CD14-positive monocyte (primary cell): ENCODE data around the gene ZFPM1. TPM values are rescaled to one million over a fixed set of nuclear protein-coding genes. Genes with fewer than 3 reads are reported as not detected.
A peak's percentile ranks its signal among the peaks of the same experiment; 100 is the strongest.

Experiments
- DNase-seq, 3 donors: peaks; one replicate each; pipeline ENCODE4 v3.0.0-alpha.2; 2011 to 2022
- H2AFZ ChIP-seq: 2 replicates; pipeline ENCODE4 v1.6.0; 2012; ENCODE audit warnings: mild to moderate bottlenecking, low read depth, low read length, inconsistent platforms; ENCODE audit not compliant: insufficient read depth, poor library complexity, severe bottlenecking
- H3K27ac ChIP-seq, 2 donors: 1 replicate in 1 of 2; 2 replicates in 1 of 2; pipeline ENCODE4 v1.5.1; 2012 to 2013; ENCODE audit warnings: low read length in 2 of 2, control low read depth in 1 of 2, inconsistent platforms in 1 of 2, low read depth in 1 of 2, mild to moderate bottlenecking in 1 of 2
- H3K27me3 ChIP-seq, 2 donors: one replicate each; pipeline versions ENCODE4 v1.6.0 to v1.6.1; 2011 to 2013; ENCODE audit warnings: low read length in 2 of 2; ENCODE audit not compliant: control insufficient read depth in 2 of 2, insufficient read depth in 2 of 2
- H3K36me3 ChIP-seq, 2 donors: replicated peaks in 1 of 2; 1 replicate in 1 of 2; 2 replicates in 1 of 2; pipeline versions ENCODE4 v1.5.1 to v1.6.1; 2012 to 2013; ENCODE audit warnings: low read length in 2 of 2, control low read depth in 1 of 2, inconsistent platforms in 1 of 2, mild to moderate bottlenecking in 1 of 2; ENCODE audit not compliant: insufficient read depth in 2 of 2, control insufficient read depth in 1 of 2
- H3K4me1 ChIP-seq, 2 donors: 1 replicate in 1 of 2; 2 replicates in 1 of 2; pipeline versions ENCODE4 v1.5.1 to v1.6.1; 2012 to 2013; ENCODE audit warnings: low read length in 2 of 2, control low read depth in 1 of 2, inconsistent platforms in 1 of 2, mild to moderate bottlenecking in 1 of 2, moderate library complexity in 1 of 2; ENCODE audit not compliant: insufficient read depth in 2 of 2, control insufficient read depth in 1 of 2
- H3K4me2 ChIP-seq: replicated peaks from 2 replicates; pipeline ENCODE3; 2012; ENCODE audit warnings: low read length, moderate library complexity, mild to moderate bottlenecking; ENCODE audit not compliant: poor library complexity, severe bottlenecking; ENCODE audit errors: extremely low read depth
- H3K4me3 ChIP-seq, 3 experiments: fragments of 200-600 bp in 1 of 3; sonication (generic) in 1 of 3; replicated peaks in 1 of 3; 1 replicate in 2 of 3; 2 replicates in 1 of 3; pipeline ENCODE4 v1.5.1; 2011 to 2013; ENCODE audit warnings: low read length in 3 of 3, mild to moderate bottlenecking in 3 of 3, control low read depth in 2 of 3, low read depth in 2 of 3, inconsistent platforms in 1 of 3, moderate library complexity in 1 of 3
- H3K79me2 ChIP-seq: 2 replicates; pipeline ENCODE4 v1.6.0; 2012; ENCODE audit warnings: mild to moderate bottlenecking, control low read depth, inconsistent platforms, low read length, moderate library complexity; ENCODE audit not compliant: insufficient read depth
- H3K9ac ChIP-seq: 2 replicates; pipeline ENCODE4 v1.6.0; 2017; ENCODE audit warnings: low read length, mild to moderate bottlenecking; ENCODE audit not compliant: insufficient read depth, poor library complexity, severe bottlenecking
- H3K9me3 ChIP-seq, 2 donors: replicated peaks in 1 of 2; 1 replicate in 1 of 2; 2 replicates in 1 of 2; pipeline versions ENCODE4 v1.5.1 to v1.6.1; 2012 to 2013; ENCODE audit warnings: low read length in 2 of 2, control low read depth in 1 of 2; ENCODE audit not compliant: control insufficient read depth in 1 of 2, insufficient read depth in 1 of 2
- H4K20me1 ChIP-seq: 2 replicates; pipeline ENCODE4 v1.6.0; 2012; ENCODE audit warnings: mild to moderate bottlenecking, low read length, control low read depth, moderate library complexity; ENCODE audit not compliant: insufficient read depth
- H3K27ac Mint-ChIP-seq, 7 donors: one replicate each; pipeline ENCODE4 v1.8.0; 2020; ENCODE audit warnings: mild to moderate bottlenecking in 7 of 7, mixed read lengths in 7 of 7, moderate library complexity in 6 of 7, inconsistent platforms in 2 of 7
- H3K27me3 Mint-ChIP-seq, 3 donors: one replicate each; pipeline ENCODE4 v1.8.0; 2021 to 2022; ENCODE audit warnings: low read depth in 3 of 3, mild to moderate bottlenecking in 3 of 3, mixed read lengths in 3 of 3, moderate library complexity in 3 of 3, inconsistent platforms in 1 of 3
- H3K36me3 Mint-ChIP-seq, 2 donors: one replicate each; pipeline ENCODE4 v1.8.0; 2020; ENCODE audit warnings: mixed read lengths in 2 of 2, inconsistent platforms in 1 of 2, mild to moderate bottlenecking in 1 of 2
- H3K4me1 Mint-ChIP-seq: one replicate; pipeline ENCODE4 v1.8.0; 2020; ENCODE audit warnings: mild to moderate bottlenecking, mixed read lengths
- H3K4me3 Mint-ChIP-seq, 2 donors: one replicate each; pipeline ENCODE4 v1.8.0; 2020; ENCODE audit warnings: mild to moderate bottlenecking in 2 of 2, mixed read lengths in 2 of 2, moderate library complexity in 1 of 2
- H3K9me3 Mint-ChIP-seq, 7 donors: one replicate each; pipeline ENCODE4 v1.8.0; 2020 to 2022; ENCODE audit warnings: mixed read lengths in 7 of 7, mild to moderate bottlenecking in 6 of 7, moderate library complexity in 6 of 7, inconsistent platforms in 2 of 7
- CTCF ChIP-seq: fragments of 200-600 bp; IDR thresholded peaks from one replicate; pipeline ENCODE4 v1.8.0; 2022; ENCODE audit warnings: antibody characterized with exemption, mild to moderate bottlenecking
- WGBS: methylation state at CpG from one replicate; pipeline ENCODE4 v1.1.5; 2013; ENCODE audit warnings: missing lambda C conversion rate; ENCODE audit not compliant: insufficient coverage; 5-methylcytosine and 5-hydroxymethylcytosine counted together
- intact Hi-C, 2 donors: fragments of 100-400 bp; cut with micrococcal nuclease; formaldehyde crosslinking; loops; one replicate each; pipeline versions ENCODE4 v1.15.0 to v1.15.1; 2023
- polyA plus RNA-seq, 3 donors: library from polyadenylated mRNA; depleted of rRNA in 1 of 3; unstranded in 2 of 3; stranded (reverse) in 1 of 3; fragments of 300-500 nt in 2 of 3; fragments of >200 nt in 1 of 3; fragmentation: Illumina TruSeq in 2 of 3; gene quantifications; 1 replicate in 2 of 3; 2 replicates in 1 of 3; pipeline ENCODE4 v1.2.3, GENCODE V29; 2012 to 2021

The ZFPM1 gene
- polyA plus RNA-seq, 3 donors: 0.04 to 0.19 (median 0.12) TPM

- Histone ChIP-seq H3K27ac (no peak overlapping the region), H3K79me2 (no peaks in the 10 kb centered on the region), H2AFZ (peak overlapping the region; percentile 56), H3K36me3 (no peaks in the 10 kb centered on the region), H3K9me3 (peaks cover 0 to 15% of the 10 kb centered on the region in 2 donors), H3K4me2 (peak overlapping the region; percentile 79), H4K20me1 (peaks cover 5% of the 10 kb centered on the region), H3K4me3 (peak overlapping the region in 2 of 3 experiments; percentile 14 to 75), H3K9ac (peak overlapping the region; percentile 51), H3K4me1 (peaks cover 33 to 42% of the 10 kb centered on the region in 2 donors), H3K27me3 (peaks cover 27 to 55% of the 10 kb centered on the region in 2 donors)
- TF ChIP-seq CTCF: no peak
- Mint-ChIP-seq H3K27ac (no peak overlapping the region), H3K4me1 (peaks cover 25% of the 10 kb centered on the region), H3K4me3 (peak overlapping the region; percentile 74 to 81), H3K9me3 (peaks cover 0 to 22% (median 6%) of the 10 kb centered on the region in 7 donors), H3K27me3 (peaks cover 40 to 73% (median 54%) of the 10 kb centered on the region in 3 donors), H3K36me3 (no peaks in the 10 kb centered on the region)
- DNase-seq: peak in 2 of 3 donors; percentile 37 to 66
- under 1% methylated on average over 60 of the region's 68 CpGs for WGBS
- intact Hi-C loops: no loop called here
Measured at GRCh38 chr16:88455610-88456355, 2.7 kb downstream of the ZFPM1 start.

GRCh38 chr16:88456356-88457292, 3.5 kb downstream of the ZFPM1 start:
- intact Hi-C loops: no loop called here

More at GRCh38 chr16:88456356-88457292, 3.5 kb downstream of the ZFPM1 start:
- Histone ChIP-seq H3K36me3 (no peaks in the 10 kb centered on the region), H3K27ac (no peak overlapping the region), H2AFZ (peak overlapping the region; percentile 56), H3K9ac (no peak overlapping the region), H3K27me3 (peaks cover 27 to 49% of the 10 kb centered on the region in 2 donors), H3K4me1 (peaks cover 33 to 42% of the 10 kb centered on the region in 2 donors), H3K79me2 (no peaks in the 10 kb centered on the region), H3K4me2 (peak overlapping the region; percentile 79), H3K9me3 (peaks cover 0 to 15% of the 10 kb centered on the region in 2 donors), H3K4me3 (peak overlapping the region in 1 of 3 experiments; percentile 75), H4K20me1 (peaks cover 5% of the 10 kb centered on the region)
- peaks cover 27% of the 10 kb centered on the region for H3K4me1 Mint-ChIP-seq
- H3K27ac Mint-ChIP-seq: peak overlapping the region in 2 of 7 donors; percentile 65 to 75
- DNase-seq: no peak
- peaks cover 38 to 69% (median 48%) of the 10 kb centered on the region in 3 donors for H3K27me3 Mint-ChIP-seq
- WGBS: 87% methylated on average over 10 of the region's 14 CpGs
- TF ChIP-seq CTCF: no peak
- H3K4me3 Mint-ChIP-seq: peak overlapping the region; percentile 74 to 81
- H3K36me3 Mint-ChIP-seq: no peaks in the 10 kb centered on the region
- peaks cover 0 to 22% (median 6%) of the 10 kb centered on the region in 7 donors for H3K9me3 Mint-ChIP-seq
